SK-MEL-5 (cell line): ENCODE measurements around the gene FAM219A. TPM values are rescaled to one million over a fixed set of nuclear protein-coding genes. Genes with fewer than 3 reads are reported as not detected.

Source experiments
- DNase-seq: peaks from one replicate; pipeline ENCODE4 v3.0.0-alpha.2; 2016; ENCODE audit warnings: low read depth, low spot score
- in situ Hi-C: cut with HindIII; loops from 2 replicates; pipeline ENCODE4 v1.10.0; 2016; ENCODE audit warnings: low sequenced_read_pairs, high pct_unique_total_duplicates, low pct_unique_long_range_greater_than_20kb
- total RNA-seq: library from RNA; depleted of rRNA; stranded (reverse); fragments of >200 nt; shearing (Covaris generic); gene quantifications from 2 replicates; pipeline ENCODE4 v1.2.3, GENCODE V29; 2014

Gene FAM219A
- total RNA-seq, 1 experiment from 2014 or later = 8.2 TPM

GRCh38 chr9:34426347-34427074, 31.9 kb downstream of the FAM219A start:
- in situ Hi-C loops = no loop called here
- no peak for DNase-seq

DNA sequence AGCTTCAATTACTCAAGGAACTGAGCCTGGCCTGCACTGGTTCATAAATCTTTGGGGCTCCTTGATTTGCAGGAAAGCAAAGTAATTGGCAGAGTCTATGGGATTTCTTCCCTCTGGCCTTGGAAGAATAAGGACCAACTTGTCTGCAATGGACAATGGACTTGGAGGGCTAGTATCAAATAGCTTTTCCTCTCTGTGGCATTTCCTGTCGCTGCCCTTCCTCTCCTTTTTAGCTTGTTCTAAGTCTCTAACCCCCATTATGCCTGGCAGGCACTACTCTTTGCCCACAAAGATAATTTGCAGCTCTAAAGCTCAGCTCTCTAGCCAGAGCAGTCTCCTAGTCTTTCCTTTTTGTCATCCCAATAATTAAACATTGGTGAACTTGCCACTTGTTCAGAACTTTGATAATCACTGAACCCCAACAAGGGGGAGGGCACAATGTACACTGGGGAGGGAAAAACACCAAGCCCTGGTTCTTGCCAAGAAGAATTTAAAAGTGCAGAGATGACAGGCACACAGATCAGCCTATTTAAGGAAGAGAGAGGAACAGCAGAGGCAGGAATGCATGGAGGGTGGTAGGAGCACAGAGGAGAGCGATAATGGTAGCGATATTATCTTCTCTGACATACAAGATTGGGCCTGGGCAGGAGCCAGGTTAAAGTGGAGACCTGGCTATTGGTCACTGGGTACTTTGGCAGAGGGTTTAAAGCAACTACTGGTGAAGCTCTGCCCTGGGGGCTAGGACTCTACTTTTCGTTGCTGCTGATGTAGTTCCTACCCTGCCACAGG, 38.5 kb downstream of the FAM219A start:
- peak; percentile 13 for DNase-seq
- in situ Hi-C loops = no loop called here

DNA sequence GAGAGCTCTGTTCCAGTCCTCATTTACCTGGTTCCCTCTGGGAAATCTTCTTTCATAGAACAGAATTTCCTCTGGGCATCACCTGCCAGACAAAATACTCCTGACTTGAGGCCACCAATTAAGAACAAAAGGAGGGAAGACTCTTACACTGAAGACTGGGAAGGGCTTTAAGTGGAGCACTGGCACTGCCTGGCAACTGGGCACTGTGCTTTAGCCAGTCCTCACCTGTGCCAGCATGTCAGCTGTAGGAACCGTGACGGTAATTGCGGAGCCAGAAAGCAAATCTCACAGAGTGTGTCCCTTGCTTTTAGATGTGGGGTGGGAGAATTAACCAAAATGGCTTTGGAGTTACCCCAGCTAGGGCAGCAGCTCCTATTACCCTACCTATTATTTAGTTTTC, 40.6 kb downstream of the FAM219A start:
- DNase-seq = no peak
- in situ Hi-C loops = no loop called here

DNA sequence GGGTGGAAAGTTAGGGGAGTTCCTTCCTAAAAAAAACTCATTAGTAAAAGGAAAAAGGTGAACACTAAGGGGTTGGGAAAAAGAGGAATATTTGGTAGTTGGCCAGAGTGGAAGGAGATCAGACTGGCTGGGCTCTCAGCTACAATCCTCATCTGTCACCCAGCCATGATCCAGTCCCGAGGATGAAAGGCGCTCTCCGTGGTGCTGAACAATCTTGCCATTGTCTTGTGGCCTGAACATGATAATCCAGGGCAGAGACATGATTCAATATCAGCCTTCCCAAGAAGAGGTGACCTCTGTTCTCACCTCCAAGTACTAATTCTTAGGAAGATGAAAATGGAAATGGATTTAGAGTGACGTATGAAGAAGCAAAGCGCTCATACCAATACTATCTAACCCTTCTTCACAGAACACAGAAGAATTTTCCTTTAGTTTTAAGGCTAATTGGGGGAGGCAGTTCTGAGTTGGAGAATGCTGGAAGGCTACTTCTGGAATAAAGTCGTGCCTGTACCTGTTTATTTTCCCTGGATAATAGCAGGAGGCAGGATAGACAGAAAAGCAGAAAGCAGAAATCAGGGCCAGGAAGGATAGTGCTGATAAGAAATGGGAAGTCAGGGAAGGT, 45.0 kb downstream of the FAM219A start:
- in situ Hi-C loops = no loop called here
- DNase-seq = peak; percentile 31

DNA sequence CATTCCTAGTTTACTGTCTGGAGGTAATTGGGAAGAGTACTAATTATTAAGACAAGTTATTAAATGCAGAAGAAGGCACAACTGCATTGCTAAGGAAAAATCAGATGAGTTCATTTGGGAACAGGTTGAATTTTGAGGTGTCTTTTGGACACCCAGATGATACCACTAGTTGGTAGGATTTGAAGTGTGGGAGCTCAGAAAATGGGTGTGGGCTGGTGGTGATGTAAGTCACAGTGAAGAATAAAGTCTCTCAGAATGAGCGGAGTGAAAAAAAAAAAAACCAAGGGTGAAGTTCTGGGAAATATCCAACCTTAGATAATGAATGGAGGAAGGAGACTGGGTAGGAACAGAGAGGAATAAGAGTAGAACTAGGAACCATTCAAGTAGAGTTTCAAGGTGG, 46.0 kb downstream of the FAM219A start:
- in situ Hi-C loops = no loop called here
- no peak for DNase-seq

GRCh38 chr9:34409154-34409553, 49.2 kb downstream of the FAM219A start:
- DNase-seq = no peak
- in situ Hi-C loops = no loop called here

DNA sequence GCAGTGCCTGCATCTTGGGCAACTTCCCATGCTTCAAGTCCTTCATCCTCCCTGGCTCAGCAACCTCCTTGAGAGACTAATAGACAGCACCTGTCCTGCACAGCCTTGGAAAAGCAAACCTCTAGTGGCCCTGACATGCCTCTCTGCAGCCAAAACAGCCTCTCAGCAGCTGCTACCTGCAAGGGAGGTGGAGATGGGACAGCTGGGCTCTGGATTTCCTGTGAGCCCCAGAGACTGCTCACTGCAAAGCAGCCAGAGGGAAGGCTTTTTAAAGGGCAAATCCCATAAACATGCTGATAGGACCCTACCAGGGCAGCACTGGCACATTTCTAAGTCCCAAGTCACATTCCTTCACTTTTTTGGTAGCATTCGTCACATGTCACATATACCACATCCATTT, 50.2 kb downstream of the FAM219A start:
- DNase-seq = no peak
- in situ Hi-C loops = no loop called here

GRCh38 chr9:34406219-34406618, 52.2 kb downstream of the FAM219A start:
- in situ Hi-C loops = no loop called here
- no peak for DNase-seq

- DNase-seq = no peak
- in situ Hi-C loops = no loop called here
These were observed 52.7 kb downstream of the FAM219A start for GRCh38 chr9:34405719-34406118.

DNA sequence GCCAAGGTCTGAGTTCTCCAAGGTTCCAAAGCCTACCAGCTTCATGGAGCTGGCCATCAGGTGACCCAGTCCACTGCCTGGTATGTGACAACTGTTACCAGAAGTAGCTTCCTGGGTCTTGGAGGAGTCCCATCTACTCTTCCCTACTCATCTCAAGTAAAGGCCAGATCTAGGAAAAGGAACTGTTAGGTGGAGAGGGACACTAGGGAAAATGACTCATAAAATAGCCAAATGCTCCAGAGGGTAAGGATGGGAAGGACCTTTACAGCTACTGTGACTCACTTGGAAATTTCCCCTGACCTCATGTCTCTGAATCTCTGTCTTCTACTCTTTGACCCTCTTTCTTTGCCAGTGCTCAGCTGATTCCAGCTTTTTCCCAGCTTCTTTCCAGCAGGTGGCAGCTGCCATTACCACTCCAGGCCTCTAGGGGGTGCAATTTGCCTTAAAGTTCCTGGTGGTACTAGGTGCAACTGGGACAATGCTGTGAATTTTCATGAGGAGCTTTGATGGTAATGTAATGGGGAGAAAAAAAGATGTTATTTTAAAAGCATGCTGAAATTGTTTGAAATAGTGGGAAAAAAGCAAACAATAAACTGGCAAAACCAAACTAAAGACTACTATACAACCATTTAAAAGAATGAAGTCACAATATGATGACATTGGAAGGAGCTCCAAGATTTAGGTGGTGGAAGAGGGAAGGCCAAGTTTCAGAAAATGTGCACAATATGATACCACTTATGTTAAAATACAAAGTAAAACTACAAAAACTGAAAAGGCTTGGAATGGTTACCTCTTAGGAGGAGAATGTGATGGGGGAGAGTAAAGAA, 54.6 kb downstream of the FAM219A start:
- in situ Hi-C loops = no loop called here

GRCh38 chr9:34400686-34401602, 57.4 kb downstream of the FAM219A start:
- no peak for DNase-seq
- in situ Hi-C loops = no loop called here

More for the DNA sequence above, 54.6 kb downstream of the FAM219A start:
- DNase-seq = peak; percentile 71

GRCh38 chr9:34400275-34400674, 58.1 kb downstream of the FAM219A start:
- DNase-seq = no peak
- in situ Hi-C loops = no loop called here

GRCh38 chr9:34399729-34400128, 58.6 kb downstream of the FAM219A start:
- no peak for DNase-seq
- in situ Hi-C loops = no loop called here

GRCh38 chr9:34398875-34399274, 59.5 kb downstream of the FAM219A start:
- no peak for DNase-seq
- in situ Hi-C loops = no loop called here

GRCh38 chr9:34396276-34397214, 61.8 kb downstream of the FAM219A start:
- in situ Hi-C loops = no loop called here
- DNase-seq = no peak

- no peak for DNase-seq
- in situ Hi-C loops = no loop called here
These were observed 65.9 kb downstream of the FAM219A start for GRCh38 chr9:34392511-34392910.
